ENCODE results near the gene PITPNC1.

GRCh38 chr17:67700725-67701119 lies 323.6 kb downstream of the PITPNC1 start:
- TF ChIP-seq EZH2phosphoT487 (IDR thresholded peaks at IDR 0.05; ENCODE audit: insufficient read depth, low read depth) (no peak), EZH2 (IDR thresholded peaks at IDR 0.05; ENCODE audit: insufficient read depth, poor library complexity, severe bottlenecking) (no peak)

Data from GM23248 (cell line).